ENCODE data around the gene PTPRJ.

PTPRJ gene

DNA sequence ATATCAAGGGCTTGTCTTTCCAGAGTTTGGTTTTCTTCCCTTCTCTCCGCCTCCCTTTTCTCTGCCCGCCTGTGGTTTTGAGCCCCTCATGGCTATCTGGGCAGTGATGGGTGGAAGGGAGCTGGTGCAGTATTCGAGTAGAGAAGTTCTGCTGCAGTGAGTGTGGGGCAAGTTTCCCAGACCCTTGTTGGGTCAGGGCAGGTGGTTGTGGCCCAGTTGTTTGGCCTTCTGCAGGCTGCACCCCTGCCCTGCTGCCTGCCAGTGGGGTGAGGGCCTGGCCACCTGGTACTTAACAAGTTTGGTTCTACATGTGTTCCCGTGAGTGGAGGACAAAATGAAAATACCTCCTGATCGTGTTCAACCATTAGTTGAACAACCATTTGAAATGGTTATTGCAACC, 65.2 kb downstream of the PTPRJ start:
- no peaks in the 10 kb centered on the region for H3K36me3 Mint-ChIP-seq (ENCODE audit: low read depth)
- no peak for TF ChIP-seq CTCF (IDR thresholded peaks at IDR 0.05; ENCODE audit: unreplicated experiment in 3 of 3)
- H3K27me3 Mint-ChIP-seq (ENCODE audit: low read depth), result peaks cover 6% of the 10 kb centered on the region
- H3K27ac Mint-ChIP-seq, result no peak overlapping the region
- H3K4me3 Mint-ChIP-seq, result no peak overlapping the region
- H3K9me3 Mint-ChIP-seq, result no peaks in the 10 kb centered on the region
- H3K4me1 Mint-ChIP-seq, result peaks cover 11% of the 10 kb centered on the region

- H3K4me3 Mint-ChIP-seq, result no peak overlapping the region
- no peak for TF ChIP-seq CTCF (IDR thresholded peaks at IDR 0.05; ENCODE audit: unreplicated experiment in 3 of 3)
- peak overlapping the region in 1 of 3 experiments; percentile 18 for H3K27ac Mint-ChIP-seq
- no peaks in the 10 kb centered on the region for H3K9me3 Mint-ChIP-seq
- H3K27me3 Mint-ChIP-seq (ENCODE audit: low read depth), result peaks cover 6% of the 10 kb centered on the region
- peaks cover 12% of the 10 kb centered on the region for H3K4me1 Mint-ChIP-seq
- H3K36me3 Mint-ChIP-seq (ENCODE audit: low read depth), result no peaks in the 10 kb centered on the region
Measured at GRCh38 chr11:48047616-48048015, 67.3 kb downstream of the PTPRJ start.

DNA sequence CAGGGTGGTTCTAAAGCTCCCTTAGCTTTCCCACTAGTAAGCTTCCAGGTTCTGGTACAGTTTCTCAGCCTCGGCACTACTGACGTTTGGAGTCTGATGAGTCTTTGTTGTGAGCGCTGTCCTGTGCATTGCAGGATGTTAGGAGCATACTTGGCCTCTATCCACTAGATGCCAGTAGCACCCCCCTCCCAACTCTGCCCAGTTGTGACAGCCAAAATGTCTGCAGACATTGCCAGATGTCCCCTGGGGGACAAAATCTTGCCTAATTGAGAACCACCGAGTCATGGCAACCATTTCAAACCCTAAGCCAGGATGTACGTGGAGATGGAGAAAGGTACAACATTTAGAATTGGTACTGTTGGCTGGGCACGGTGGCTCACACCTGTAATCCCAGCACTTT, 68.7 kb downstream of the PTPRJ start:
- Mint-ChIP-seq H3K36me3 (ENCODE audit: low read depth) (no peaks in the 10 kb centered on the region), H3K4me3 (no peak overlapping the region), H3K4me1 (peaks cover 10% of the 10 kb centered on the region), H3K9me3 (no peaks in the 10 kb centered on the region), H3K27me3 (ENCODE audit: low read depth) (peaks cover 6% of the 10 kb centered on the region), H3K27ac (peak overlapping the region in 1 of 3 experiments; percentile 66)
- TF ChIP-seq CTCF (IDR thresholded peaks at IDR 0.05; ENCODE audit: unreplicated experiment in 3 of 3), result no peak

DNA sequence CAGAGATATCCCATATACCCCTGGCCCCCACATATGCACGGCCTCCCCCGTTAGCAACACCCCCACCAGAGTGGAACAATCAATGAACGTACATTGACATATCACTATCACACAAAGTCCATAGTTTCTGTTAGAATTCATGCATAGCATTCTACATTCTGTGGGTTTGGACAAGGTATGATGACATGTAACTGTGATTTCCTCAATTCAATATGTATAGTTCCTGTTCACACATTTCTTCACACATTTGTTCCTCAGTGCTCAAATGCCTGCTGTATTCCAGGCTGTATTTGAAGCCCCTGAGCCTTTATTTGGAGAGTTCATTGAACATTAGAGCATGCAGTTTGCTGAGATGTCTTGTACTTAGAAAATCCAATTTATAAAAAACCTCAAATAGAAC, 69.9 kb downstream of the PTPRJ start:
- no peak for TF ChIP-seq CTCF (IDR thresholded peaks at IDR 0.05; ENCODE audit: unreplicated experiment in 3 of 3)
- Mint-ChIP-seq H3K9me3 (no peaks in the 10 kb centered on the region), H3K4me1 (peaks cover 12% of the 10 kb centered on the region), H3K36me3 (ENCODE audit: low read depth) (no peaks in the 10 kb centered on the region), H3K4me3 (no peak overlapping the region), H3K27ac (peak overlapping the region in 2 of 3 experiments; percentile 62 to 77), H3K27me3 (ENCODE audit: low read depth) (peaks cover 6% of the 10 kb centered on the region)

DNA sequence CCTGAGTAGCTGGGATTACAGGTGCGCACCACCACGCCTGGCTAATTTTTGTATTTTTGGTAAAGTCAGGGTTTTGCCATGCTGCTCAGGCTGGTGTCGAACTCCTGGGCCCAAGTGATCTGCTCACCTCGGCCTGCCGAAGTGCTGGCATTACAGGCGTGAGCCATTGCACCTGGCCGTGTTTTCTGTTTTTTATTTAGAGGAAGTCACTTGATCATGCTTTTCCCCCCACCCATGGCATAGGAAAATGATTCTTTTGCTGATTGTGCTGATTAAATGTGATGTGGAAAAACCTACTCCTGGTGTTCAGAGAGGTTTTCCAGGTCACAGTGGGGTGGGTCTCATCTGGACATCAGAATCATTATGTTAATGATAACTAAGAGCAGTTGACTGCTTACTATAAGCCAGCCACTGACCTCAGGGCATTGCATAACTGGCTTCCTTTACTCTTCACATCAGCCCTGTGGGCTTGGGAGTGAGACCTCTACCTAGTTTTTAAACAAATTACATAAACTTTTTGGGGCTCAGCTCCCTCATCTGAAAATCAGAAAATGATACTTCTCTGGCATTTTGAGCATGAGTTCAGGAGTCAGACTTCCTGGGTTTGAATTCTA, 71.0 kb downstream of the PTPRJ start:
- no peak overlapping the region for H3K27ac Mint-ChIP-seq
- H3K4me3 Mint-ChIP-seq, result no peak overlapping the region
- no peaks in the 10 kb centered on the region for H3K9me3 Mint-ChIP-seq
- no peaks in the 10 kb centered on the region for H3K36me3 Mint-ChIP-seq (ENCODE audit: low read depth)
- H3K27me3 Mint-ChIP-seq (ENCODE audit: low read depth), result no peaks in the 10 kb centered on the region
- H3K4me1 Mint-ChIP-seq, result peaks cover 15% of the 10 kb centered on the region
- no peak for TF ChIP-seq CTCF (IDR thresholded peaks at IDR 0.05; ENCODE audit: unreplicated experiment in 3 of 3)

Measured in nephron (organoid).